HG02884 (cell line): ENCODE results near the gene PBX4.
"Not testable (repeated sequence)": the region's sequence is repeated elsewhere in the genome, so short reads cannot be mapped to it uniquely, and the experiment has no call there.

Experiments
- ATAC-seq: cut with Tn5 transposase; IDR thresholded peaks from one replicate; pipeline ENCODE4 v1.9.1; 2021; ENCODE audit warnings: mild to moderate bottlenecking, moderate library complexity; ENCODE audit not compliant: unreplicated experiment

The PBX4 gene

DNA sequence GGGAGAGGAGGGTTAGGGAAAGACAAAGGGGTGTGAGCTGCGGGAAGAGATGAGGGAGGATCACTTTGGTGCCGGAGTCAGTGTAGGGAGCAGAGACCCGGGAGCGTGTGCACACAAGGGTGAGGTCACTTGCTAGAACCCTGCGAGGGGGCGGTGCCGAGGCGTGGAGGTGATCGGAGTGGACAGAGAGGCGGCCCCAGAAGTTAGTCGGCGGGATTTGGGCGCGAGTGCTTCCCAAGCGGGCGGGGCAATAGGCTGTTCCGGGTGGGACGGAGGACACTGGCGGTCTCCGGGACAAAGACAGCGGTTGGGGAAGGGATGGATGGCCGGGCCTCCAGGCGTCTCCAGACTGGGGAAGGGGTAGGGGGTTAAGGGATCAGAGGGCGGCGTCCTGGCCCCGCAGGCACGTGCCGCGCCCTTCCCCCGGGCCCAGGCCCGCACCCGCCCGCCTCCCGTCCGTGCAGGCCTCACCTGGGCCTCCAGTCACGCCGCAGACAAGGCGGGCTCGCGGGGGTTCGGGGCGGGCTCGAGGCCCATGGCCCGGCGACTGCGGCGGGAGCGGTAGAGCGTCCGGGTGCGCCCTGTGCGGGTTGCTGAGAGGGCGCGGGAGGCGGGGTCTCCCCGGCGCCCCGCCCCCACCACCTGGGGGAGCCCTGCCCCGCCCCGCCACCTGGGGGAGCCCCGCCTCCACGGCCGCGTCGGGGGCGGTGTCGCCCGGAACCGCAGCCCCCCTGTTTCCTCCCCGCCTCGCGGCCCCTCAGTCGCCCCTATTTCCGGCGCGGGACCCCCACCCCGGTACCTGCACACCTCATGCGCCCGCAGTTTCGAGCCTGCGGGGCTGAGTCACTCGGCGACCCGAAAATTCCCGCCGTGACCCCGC, 9.4 kb upstream of the PBX4 start, which contains the start of gene LPAR2:
Gene LPAR2 (minus strand): TSS at position 600 of the 880 bp plus-strand sequence. CDS start 945 bp downstream, outside the sequence.
- ATAC-seq = peak; percentile 47

DNA sequence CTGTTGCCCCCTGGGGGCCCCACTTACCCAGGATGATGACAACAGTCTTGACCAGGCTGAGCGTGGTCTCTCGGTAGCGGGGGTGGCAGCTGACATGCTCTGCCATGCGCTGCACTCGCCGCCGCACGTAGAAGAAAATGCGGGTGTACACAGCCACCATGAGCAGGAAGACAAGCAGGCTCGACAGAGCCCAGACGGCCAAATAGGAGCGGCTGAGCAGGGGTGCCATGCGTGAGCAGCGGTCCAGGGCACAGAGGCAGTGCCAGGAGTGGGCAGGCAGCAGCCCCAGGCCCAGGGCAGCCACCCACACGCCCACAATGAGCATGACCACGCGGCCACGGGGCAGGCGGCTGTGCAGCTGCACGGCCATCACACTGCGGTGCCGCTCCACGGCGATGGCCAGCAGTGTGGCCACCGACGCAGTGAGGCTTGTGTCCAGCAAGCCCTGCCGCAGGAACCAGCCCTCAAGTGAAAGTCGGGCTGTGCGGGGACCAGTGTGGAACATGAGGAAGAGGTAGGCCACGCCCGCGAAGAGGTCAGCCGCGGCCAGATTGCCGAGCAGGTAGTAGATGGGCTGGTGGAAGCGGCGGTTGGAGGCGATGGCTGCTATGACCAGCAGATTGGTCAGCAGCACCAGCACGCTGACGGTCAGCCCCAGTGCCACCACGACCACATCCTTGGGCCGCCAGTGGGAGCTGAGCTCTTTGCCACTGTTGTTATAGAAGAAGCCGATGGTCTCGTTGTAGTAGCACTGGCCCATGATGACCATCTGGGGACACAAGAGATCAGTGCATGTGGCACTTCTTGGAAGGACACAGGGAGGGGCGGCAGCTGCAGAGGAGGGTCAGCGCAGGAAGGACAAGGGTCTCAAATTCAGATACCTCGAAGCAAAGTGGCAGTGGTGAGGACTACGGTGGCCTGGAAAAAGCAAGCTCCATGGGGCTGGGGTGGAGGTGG, 8.3 kb upstream of the PBX4 start:
- no peak for ATAC-seq

DNA sequence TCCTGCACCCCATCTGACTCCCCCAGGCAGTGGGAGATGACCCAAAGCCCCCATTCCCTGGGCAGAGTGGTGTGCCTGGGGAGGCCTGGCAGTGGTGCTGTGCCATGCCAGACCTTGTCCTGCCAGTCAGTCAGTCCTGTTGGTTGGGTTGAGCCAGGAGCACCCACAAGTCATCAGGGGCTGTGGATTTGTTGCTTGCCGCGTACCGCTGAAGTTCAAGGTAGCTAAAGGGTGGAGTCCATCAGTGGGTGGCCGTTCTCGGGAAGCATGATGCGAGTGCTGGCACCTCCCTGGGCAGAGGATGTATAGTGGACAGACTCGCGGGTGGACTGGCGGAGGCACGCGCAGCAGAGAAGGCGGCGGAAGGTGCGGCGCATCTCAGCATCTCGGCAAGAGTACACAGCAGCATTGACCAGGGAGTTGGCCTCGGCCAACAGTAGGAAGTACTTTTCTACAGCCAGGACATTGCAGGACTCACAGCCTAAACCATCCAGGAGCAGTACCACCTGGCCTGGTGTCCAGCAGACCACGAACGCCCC, 5.6 kb upstream of the PBX4 start:
- no peak for ATAC-seq

DNA sequence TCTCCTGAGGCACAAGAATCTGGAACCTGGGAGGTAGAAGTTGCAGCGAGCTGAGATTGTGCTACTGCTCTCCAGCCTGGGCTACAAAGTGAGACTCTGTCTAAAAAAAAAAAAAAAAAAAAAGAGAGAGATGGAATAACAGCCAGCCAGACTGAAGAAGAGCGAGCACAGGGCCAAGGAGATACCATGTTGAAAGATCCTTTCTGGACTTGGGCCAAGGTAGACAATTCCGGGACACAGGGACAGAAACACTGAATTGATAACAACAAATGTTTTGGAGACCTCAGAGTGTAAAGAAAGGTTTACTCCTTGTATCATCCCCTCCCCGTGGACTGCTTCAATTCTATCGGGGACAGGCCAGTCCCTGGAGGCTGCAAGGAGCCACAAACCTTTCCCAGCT, 4.9 kb upstream of the PBX4 start:
- no peak for ATAC-seq

DNA sequence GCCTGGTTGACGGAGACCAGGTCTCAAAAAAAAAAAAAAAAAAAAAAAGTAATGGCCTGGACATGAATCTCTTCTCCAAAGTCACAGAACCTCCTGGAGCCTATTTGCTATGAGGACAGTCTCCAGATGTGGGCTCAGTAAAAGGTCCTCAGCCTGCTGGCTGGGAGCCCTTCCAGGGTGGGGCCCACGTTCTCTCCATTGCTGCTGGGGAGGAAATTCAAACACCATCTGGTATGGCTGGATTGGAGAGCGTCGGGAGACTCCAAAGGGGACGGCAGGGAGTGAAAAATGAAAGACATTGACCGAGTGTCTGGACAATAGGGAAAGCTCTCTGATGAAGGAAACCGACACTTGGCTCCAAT, 1.3 kb upstream of the PBX4 start:
- ATAC-seq = no peak

DNA sequence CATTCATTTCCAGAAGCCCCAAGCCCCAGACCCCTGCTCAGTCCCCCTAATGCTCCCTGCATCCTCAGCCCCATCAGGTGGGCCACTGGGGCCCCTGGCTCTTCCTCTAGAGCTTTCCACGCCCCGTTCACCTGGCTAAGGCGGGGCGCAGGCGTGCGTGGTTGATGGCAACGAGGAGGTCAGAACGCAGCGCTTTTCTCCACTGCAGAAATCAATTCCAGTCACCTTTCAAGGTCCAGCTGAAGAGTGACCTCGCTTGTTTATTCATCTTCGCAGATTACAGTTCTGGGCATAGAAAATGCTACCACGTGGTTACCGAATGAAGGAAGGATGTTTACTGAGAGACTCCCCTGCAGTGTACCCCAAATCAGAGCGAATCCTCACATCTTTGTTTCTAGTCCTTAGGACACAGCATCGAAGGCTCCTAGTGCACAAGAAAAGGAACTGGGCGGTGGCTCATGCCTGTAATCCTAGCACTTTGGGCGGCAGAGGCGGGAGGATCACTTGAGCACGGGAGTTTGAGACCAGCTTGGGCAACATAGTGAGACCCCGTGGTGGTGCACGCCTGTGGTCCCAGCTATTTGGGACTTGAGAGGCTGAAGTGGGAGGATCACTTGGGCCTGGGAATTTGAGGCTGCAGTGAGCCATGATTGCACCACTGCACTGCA, 828 bp upstream of the PBX4 start:
- no peak for ATAC-seq

DNA sequence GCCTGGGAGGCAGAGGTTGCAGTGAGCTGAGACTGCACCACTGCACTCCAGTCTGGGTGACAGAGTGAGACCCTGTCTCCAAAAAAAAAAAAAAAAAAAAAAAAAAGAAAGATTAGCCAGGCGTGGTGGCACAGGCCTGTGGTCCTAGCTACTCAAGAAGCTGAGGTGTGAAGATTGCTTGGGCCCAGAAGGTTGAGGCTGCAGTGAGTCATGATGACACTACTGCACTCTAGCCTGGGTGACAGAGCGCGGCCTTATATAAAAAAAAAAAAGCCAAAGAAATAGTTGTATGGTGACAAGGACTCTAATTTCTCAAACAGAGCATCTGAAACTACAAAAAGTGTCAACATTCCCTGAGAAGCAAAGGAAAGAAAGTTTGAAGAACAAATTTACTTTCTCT, 3.4 kb downstream of the PBX4 start:
- ATAC-seq = no peak

DNA sequence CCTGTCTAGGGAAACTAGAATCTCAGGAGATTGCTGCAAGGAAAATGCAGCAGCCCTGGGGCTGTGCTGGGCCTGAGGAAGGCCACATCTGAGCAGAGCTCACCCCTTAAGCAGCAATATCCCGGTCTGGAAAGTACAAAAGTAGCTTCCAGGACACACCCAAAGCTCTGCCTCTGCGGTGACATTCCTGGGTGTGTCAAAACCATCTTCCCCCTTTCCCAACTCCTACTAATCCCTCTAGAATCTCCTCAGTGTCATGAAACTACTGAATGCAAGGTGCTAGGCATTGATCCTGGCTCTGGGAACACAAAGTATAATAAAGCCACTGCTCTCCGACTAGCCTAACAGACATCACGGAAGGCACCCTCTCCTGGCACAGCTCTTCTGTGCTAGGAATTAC, 5.0 kb downstream of the PBX4 start:
- no peak for ATAC-seq

DNA sequence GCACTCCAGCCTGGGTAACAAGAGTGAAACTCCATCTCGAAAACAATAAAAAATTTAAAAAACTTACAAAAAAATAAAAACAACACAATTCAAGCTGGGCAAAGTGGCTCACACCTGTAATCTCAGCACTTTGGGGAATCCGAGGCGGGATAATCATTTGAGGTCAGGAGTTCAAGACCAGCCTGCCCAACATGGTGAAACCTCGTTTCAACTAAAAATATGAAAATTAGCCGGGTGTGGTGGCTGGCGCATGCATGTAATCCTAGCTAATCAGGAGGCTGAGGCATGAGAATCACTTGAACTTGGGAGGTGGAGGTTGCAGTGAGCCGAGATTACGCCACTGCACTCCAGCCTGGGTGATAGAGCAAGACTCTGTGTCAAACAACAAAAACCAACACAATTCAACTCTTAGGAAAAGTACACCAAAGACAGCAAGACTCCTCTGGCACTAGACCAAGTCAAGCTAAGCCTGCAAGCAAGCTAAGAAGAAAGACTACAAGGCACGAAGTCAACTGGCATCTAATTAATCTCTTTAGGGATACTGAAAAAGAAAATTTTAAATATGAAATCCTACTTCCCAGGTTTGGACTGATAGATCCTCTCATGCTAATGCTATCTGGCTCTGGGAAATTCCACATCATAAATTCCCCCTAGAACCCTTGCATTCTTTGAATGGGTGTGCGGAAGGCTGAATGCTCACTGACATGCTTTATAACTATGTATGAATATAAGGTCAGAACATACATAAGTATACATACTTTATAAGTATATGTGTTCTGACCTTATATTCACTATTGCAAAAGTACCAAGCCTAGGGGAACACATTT, 7.9 kb downstream of the PBX4 start:
- ATAC-seq = no peak

DNA sequence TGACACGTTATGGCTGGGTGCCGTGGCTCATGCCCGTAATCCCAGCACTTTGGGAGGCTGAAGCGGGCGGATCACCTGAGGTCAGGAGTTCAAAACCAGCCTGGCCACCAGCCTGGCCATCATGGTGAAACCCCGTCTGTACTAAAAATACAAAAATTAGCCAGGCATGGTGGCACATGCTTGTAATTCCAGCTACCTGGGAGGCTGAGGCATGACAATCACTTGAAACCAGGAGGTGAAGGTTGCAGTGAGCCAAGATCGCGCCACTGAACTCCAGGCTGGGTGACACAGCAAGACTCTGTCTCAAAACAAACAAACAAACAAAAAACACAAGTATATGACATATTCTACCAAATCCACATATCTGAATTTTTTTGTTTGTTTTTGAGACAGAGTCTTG, 11.8 kb downstream of the PBX4 start:
- not testable (repeated sequence) for ATAC-seq

DNA sequence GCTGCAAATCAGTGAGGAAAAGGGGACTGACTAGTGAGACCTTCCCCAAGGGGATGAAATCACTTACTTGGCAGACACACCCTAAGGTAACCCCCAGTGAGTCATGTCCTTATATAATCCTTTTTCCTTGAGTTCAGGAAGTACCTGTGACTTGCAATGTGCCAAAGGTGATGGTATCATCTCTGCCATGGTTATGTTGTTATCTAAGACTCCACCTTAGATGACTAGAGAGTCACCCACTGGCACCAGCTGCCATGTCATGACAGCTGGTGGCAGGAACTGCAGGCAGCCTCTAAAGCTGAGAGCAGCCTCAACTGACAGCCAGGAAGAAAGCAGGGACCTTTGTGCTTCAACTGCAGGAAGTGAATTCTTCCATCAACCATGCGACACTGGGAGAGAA, 12.5 kb downstream of the PBX4 start:
- ATAC-seq = no peak

DNA sequence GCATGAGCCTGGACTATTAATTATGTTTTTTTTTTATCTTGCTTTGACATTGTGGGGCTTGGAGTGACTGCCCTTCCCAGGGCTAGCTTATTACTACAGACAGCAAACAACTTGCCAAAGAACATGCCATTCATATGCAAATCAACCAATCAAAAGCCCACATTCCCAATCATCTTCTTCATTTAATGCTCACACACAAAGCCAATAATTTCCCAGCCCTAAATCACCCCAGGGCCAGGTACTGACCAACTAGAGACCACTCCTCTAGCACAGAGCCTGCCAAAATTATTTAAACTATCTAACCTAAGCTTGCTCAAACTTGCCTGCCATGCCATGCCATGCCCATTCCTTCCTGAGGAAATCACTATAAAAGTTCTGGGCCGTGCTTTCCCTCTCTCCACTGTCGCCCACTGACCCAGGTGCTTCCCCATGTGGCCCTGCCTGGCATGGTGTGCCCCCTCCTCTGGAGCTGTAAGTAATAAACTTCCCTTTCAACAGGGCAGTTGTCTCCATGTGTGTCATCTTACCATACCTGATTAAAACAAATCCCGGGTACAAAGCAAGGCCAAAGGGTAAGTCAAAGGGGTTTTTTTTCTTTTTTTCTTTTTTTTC, 15.7 kb downstream of the PBX4 start:
- no peak for ATAC-seq

DNA sequence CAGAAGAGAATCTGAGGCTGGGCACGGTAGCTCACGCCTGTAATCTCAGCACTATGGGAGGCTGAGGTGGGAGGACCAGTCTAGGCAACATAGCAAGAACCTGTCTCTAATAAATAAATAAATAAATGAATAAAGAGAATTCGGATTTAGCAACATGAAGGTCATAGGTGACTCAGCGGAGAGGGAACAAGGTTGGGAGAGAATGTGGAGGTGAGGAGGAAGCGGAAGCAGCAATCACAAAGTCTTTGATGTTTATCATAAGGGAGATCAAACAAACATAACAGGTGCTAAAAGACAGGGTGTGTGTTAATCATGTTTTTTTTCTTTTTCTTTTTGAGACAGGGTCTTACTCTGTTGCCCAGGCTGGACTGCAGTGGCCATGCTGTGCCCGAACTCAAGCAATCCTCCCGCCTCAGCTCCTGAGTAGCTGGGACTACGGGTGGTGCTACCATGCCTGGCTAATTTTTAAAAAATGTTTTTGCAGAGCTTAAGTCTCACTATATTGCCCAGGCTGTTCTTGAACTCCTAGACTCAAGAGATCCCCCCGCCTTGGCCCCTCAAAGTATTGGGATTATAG, 16.3 kb downstream of the PBX4 start:
- ATAC-seq = no peak

DNA sequence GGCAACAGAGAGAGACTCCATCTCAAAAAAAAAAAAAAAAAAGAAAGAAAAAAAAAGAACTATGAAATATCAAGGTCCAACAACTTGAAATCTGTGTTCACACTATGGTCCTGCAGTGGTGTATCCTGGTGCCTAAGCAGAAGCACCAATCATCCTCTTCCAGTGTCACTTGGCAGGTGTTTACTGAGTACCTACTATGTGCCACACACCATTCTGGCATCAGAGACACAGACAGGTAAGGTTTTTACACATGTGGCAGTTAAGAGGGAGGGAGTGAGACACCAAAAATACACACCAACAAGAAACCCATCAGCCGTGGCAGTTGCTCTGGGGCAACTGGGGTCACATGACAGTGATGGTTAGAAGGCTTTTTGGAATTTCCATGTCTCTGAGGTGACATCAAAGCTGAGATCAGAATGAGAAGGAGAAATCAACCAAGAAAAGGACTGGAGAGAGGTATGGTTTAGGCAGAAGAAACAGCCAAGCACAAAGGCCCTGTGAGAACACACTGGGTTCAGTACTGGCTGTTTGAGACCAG, 17.6 kb downstream of the PBX4 start:
- ATAC-seq = no peak

DNA sequence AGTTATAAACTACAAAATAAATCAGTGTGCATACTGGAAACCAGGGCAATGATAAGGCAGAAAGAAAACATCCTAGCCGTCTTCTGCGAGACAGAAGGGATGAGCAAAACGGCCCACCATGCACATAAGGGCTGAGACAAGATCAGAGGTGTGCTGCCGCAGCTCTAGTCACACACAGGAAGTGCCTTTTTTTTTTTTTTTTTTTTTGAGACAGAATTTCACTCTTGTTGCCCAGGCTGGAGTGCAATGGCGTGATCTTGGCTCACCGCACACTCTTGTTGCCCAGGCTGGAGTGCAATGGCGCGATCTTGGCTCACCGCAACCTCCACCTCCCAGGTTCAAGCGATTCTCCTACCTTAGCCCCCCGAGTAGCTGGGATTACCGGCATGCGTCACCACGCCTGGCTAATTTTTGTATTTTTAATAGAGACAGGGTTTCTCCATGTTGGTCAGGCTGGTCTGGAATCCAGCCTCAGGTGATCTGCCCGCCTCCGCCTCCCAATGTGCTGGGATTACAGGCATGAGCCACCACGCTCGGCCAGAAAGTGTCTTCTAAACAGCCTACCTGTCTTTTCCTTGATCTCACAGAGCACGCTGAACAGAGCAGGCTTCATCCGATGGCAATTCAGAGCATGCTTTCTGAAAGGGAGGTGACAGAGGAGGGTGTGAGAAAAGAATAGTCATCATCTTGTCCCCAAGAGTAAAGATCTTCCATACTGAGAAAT, 19.6 kb downstream of the PBX4 start:
- ATAC-seq = not testable (repeated sequence)

DNA sequence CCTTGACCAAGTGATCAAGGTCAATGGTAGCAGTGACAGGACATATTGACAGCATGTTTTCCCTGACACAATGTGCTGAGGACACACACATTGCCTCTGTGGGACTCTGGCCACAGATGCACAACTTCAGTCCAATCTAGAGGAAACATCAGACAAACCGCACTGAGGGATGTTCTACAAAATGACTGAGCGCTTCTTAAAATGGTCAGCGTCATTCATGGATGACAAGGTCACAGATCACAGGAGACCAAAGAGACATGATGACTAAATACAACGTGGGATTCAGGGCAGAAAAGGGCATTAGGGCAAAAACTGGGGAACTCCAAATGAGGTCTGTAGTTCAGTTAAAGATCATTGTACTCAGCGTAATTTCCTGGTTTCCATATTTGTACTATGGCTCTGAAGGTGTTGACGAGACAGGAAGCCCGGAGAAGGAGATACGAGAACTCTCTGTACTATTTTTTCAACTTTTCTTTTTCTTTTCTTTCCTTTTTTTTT, 20.6 kb downstream of the PBX4 start:
- ATAC-seq = no peak

DNA sequence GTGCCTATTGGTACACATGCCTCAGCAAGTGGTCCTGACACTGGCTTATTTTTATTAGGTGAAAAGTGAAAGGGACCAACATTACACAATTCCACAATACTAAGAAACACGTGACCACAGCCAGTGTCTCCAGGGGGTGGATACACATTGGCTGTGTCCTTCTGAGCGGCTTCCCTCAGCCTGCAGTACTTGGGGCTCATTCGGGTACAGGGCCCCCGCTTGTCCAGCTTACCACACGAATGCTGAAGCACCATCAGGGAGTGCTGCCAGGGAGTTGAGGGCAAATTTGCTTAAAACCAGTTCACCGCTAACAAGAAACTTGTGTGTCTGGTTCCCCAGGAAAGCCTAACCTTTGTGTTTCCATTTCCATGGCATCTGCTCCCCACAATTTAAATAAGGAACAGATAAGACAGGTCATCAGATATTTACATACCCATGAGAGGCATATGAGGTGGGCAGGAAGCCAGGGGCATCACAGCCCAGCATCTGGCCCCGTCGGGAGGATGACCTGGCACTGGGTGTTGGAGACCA, 23.3 kb downstream of the PBX4 start:
- ATAC-seq = no peak

DNA sequence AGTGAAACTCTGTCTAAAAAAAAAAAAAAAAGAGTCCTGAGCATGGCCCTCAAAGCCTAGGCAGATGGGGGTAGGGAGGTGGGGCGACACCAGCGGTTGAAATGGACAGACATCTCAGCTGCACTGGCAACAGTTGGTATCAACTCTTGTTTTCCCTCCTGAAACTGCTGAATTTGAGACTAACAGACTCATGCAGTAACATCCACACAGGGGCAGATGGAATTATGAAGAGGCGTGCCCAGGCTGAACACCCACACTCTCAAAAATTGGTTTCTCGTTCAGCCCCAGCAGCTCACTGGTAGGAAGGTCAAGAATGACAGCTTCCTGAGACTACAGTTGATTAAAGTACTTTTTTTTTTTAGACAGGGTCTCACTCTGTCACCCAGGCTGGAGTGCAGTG, 24.1 kb downstream of the PBX4 start:
- no peak for ATAC-seq
